HG02973 (cell line): ENCODE measurements around the gene UNC5CL.
"Not testable (repeated sequence)": the region's sequence is repeated elsewhere in the genome, so short reads cannot be mapped to it uniquely, and the experiment has no call there.

Experiments used
- ATAC-seq: cut with Tn5 transposase; IDR thresholded peaks from one replicate; pipeline ENCODE4 v1.9.1; 2021; ENCODE audit warnings: moderate library complexity; ENCODE audit not compliant: unreplicated experiment

The UNC5CL gene

GRCh38 chr6:41040101-41040939 lies 1.3 kb upstream of the UNC5CL start:
- no peak for ATAC-seq

GRCh38 chr6:41038205-41038604 lies 816 bp downstream of the UNC5CL start:
- no peak for ATAC-seq

DNA sequence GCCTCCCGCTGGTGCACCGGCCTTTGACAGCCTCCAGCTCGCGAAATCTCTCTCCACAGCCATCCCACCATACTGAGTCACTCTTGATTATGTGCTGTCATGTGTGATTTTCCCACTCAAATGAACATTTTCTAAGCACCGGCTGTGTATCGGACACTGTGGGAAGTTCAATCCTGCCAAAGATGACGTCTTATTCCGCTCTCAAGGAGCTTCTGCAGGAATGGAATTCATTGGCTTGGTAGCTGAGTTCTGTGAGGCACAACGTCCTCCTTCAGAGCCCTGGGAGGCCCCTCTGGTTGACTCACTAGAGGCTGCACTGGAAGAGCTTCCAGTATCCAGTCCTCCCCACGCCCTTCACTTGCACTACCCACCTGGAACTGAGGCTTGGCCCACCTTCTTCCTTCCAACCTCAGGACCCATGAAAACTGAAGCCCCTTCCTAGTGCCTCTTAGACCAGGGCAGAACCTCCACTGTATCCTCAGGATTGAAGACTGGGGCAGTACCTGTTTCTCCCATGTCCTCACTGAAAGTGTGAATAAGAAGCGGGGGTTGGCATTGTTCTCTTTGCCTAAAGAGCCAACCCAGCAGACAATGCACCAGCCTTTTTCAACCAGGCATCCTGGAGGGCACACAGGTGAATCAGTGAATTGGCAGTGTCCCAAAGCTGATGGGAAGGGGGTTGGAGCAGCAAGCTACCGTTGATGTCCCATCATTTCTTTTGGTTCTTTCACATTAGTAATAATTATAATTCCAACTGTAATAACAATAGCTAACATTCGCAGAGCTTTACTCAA lies 1.7 kb downstream of the UNC5CL start:
- no peak for ATAC-seq

DNA sequence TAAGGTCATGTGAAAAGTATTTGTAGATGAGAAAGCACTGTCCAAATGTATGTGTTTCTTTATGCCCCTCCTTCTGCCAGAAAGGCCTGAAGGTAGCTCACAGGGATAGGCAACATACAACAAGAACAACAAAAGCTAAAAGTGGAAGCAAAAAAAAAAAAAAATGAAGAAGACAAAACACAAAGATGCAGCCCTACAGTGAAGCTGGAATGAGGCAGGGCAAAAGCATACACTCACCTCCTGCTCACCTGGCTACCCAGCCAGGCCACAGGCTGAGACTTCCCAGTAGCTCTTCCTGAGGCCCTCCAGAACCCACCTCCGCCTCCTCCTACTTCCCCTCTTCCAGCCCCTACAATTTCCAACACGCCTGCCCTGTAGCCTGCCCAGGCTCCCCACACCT lies 2.4 kb downstream of the UNC5CL start:
- no peak for ATAC-seq

DNA sequence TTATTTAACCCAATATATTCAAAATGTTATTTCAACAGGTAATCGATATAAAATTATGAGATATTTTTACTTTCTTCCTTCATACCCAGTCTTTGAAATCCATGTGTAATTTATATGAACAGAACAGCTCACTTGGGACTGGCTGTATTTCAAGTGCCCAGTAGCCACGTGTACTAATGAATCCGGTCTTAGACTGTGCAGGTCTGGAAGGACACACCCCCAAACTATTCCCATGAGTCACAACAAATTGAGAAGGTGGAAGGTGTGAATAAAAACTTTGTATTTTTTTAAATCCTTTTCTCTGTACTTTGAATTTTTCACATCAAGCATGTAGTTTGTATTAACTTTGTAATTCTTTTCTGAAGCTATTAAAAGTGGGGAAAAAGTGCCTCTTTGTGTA lies 2.8 kb downstream of the UNC5CL start:
- no peak for ATAC-seq

GRCh38 chr6:41033776-41034175 lies 5.2 kb downstream of the UNC5CL start:
- ATAC-seq = no peak

DNA sequence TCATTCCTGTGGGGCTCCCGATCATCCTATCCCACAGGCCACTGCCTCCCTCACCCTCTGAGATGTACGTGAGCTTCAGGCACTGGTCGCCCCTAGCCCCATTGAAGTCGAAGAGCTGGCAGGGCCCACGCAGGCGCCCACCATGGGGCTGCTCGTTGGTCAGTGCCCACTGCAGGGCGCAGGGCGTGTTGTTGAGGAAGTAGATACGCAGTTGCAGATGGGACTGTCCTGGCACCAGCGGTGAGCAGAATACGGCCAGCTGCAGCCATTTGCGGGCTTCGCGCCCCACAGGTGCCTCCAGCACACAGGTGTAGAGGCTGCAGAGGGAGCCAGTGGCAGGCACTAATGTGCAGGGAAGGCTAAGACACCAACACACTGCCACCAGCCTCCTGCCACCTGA lies 6.2 kb downstream of the UNC5CL start:
- no peak for ATAC-seq

- no peak for ATAC-seq
Observed at GRCh38 chr6:41028561-41029412, 10.2 kb downstream of the UNC5CL start.

DNA sequence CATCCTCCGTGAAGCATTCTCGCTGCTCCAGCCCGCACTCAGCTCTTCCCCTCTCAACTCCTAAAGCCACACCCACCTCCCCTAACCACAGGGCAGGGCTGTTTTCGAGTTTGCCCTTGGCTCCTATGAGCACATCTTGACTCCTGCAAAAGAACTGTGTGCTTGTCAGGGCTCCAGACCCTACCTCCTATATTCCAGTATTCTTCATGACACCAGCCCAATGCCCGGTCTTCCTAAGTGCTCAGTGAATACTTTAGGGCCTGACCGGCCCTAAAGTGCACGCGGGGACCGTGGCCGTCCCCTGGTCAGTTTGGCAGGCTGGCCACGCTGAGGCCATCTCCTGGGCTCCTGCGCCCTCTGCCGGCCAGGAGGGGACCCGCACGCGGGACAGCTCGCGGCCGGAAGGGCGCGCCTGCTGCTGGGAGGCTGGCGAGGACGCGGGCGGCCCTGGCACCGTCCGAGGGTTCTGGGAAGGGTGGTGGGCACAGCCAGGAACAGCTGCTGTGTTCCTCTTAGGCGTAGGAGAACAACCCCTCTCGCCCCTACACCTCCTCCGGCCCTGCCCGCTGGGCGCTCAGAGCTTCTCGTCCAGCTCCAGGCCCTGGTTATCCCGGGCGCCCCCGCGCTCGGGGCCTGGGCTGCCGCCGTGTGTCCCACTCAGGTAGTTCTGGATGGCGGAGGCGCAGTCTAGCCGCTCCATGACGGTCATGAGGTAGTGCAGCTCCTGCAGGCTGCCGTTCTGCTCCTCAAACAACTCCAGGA lies 11.0 kb downstream of the UNC5CL start:
- peak; percentile 69 for ATAC-seq

DNA sequence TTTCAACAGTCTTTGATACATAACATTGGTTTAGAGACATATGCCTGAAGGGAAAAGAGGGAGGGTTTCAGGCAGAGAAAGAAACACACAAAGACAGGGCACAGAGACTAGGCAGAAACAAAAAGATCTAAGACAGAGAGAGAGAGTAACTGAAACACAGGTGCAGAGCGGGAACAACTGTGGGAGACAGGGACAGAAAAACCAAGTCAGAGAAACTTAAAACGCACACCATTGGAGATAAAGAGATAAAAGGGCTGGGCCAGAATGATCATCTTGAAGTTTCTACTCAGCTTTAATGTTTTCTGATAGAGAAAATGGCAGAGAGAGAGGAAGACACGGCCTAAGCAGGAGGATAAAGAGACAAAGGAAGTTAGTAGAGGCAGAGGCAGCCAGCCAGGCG lies 11.8 kb downstream of the UNC5CL start:
- ATAC-seq = no peak

DNA sequence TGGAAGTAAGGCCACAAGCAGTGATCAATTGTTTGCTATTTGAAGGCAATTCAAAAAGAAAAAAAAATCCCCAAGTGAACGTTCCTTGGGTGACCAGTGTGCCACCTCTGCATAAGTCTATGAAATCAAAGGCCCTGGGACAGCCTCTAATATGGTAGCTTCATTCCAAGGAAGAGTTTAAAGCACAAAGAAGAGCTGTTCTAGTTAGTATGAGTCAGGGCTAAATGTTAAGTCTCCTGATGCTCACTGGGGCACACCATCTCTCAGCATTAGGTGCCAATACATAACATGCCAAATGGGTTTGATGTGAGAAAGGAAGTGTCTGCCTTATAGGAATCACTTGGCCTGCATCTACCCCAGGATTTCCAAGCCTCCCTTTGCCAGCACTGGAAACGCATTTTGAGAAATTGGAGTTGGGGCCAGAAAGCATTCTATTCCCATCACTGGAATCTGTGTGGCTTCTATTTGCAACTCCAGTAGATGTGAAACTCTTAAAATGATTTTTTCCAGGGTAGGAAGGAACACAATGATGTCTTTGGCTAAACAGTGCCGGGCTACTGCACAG lies 13.0 kb downstream of the UNC5CL start:
- ATAC-seq = no peak

DNA sequence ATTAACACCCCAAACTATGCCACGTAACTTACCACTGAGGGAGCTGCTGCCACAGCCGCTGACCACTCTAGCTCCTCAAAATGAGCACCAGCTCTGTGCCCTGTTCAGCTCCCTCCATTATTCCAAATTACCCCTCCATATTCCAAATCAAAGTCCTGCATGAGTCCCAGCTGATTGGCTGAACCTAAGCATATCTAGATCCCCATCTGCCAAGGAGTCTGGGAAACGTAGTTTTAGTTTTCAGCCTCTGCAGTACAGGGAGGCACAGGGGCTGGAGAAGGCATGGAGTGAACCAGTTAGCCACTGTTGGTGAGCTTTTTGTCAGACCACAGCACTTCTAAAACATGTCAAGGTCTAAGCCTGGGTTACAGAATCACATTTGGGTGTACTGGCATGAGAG lies 15.9 kb downstream of the UNC5CL start:
- no peak for ATAC-seq

GRCh38 chr6:41022294-41022693 lies 16.7 kb downstream of the UNC5CL start:
- no peak for ATAC-seq

GRCh38 chr6:41021832-41022231 lies 17.2 kb downstream of the UNC5CL start:
- no peak for ATAC-seq

DNA sequence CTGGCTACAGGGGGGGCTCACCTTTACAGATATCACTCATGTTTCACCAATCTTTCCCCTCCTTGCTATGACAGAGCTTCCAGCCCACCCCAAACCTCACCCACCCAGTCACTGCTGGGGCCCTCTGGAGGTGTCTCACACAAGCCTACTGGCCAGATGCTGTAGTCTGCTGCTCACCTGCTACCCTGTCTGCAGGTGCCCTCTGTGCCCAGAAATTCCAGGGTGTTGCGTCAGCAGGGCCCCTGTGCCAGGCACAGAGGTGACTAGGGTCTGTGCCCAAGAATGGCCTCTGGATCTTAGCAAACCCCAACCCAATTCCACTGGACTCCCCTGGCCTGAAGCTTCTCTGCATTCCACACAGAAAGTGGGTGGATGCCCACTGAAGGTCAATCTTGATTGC lies 21.4 kb downstream of the UNC5CL start:
- no peak for ATAC-seq

- ATAC-seq = not testable (repeated sequence)
Observed at GRCh38 chr6:41015860-41016259, 23.2 kb downstream of the UNC5CL start.

DNA sequence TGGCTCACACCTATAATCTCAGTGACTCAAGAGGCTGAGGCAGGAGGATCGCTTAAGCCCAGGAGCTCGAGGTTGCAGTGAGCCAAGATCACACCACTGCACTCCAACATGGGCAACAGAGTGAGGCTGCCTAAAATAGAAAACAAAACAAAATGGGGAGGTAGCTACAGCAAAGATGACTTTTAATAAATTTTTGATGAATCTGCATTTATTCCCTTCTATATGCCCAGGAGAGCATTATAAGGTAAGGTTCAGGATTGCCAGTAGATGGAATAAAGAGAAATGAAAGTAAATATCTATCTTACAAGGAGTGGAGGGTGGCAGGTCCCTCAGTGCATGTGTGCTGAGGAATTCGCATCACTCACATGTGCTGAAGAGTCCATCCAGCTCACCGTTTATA lies 24.2 kb downstream of the UNC5CL start:
- no peak for ATAC-seq

GRCh38 chr6:41013466-41014153 lies 25.4 kb downstream of the UNC5CL start:
- ATAC-seq = no peak

DNA sequence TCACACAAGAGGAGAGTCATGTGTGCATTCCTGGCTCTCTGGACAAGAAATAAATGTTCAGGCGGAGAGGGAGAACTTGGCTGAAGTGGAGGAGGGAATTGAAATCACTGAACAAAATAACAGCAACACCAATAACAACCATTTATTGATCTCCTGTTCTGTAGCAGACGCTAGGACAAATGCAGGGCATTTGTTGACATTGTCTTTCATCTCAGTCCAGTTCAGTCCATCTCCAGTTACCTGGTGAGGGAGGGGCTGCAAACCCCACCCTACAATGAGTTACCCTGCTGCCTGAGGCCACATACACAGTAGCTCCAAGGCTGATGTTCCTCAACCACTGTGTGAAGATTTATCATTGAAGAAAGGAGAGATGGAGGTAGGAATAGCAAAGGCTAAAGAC lies 27.3 kb downstream of the UNC5CL start:
- ATAC-seq = no peak

DNA sequence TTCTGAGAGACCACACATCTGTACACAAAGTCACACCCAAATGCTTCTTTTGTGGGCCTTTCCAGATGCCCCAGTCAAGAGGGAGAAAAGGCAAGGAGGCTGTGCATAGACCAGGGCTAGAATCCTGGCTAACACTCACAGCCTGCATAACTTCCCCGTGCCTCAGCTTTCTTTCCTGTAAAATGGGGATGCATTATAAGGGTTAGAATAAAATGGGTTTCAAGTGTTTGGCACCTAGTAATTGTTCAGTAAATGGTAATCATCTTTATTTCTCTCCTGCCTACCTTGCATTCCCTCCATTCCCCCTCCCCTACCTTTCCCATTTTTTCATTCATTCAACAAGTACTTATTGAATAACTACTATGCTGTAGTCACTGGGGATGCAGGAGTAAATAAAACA lies 29.4 kb downstream of the UNC5CL start:
- no peak for ATAC-seq
